ENCODE measurements around the gene TMEM200B. TPM values are rescaled to one million over a fixed set of nuclear protein-coding genes. Genes with fewer than 3 reads are reported as not detected.
"Not testable (repeated sequence)": the region's sequence is repeated elsewhere in the genome, so short reads cannot be mapped to it uniquely, and the experiment has no call there.

TMEM200B gene
- total RNA-seq, 1 donor from 2014 or later: 16.4 TPM

DNA sequence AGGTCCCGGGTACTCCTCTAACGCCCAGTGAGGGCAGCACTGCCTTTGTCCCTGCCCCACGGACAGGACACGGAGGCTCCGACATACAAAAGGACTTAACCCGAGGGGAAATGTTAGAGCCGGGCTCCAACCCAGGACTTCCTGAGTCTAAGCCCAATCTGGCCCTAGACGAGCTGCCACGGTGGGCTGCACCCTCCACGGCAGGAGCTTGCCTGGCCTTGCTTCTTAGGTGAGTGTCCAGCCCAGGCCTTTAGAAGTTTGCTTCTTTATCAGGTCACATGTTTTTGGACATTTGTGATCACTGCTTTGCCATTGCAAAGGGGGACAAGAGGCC, 11.0 kb upstream of the TMEM200B start:
- no peak for DNase-seq (ENCODE audit: low spot score)

GRCh38 chr1:29133861-29134694, 10.4 kb upstream of the TMEM200B start:
- DNase-seq (ENCODE audit: low spot score): no peak

GRCh38 chr1:29131056-29131455, 7.4 kb upstream of the TMEM200B start:
- not testable (repeated sequence) for DNase-seq (ENCODE audit: low spot score)

DNA sequence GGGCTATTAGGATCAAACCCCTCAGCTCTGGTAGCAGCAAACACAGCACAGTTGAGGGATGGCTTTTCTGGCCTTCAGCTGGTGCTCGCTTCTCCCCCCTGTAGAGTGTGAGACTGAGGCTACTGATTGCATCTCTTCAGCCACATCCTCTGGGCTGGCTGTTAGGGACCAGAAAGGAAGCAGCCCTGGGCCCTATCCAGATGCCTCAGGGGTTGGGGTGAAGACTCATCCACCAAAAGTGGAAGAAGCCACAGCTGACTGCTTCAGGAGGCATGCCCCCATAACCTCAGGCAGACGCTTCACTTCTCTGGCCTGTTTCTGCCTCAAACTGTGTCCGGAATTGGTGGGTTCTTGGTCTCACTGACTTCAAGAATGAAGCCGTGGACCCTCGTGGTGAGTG, 6.2 kb upstream of the TMEM200B start:
- no peak for DNase-seq (ENCODE audit: low spot score)

GRCh38 chr1:29128739-29129138, 5.0 kb upstream of the TMEM200B start:
- no peak for DNase-seq (ENCODE audit: low spot score)

DNA sequence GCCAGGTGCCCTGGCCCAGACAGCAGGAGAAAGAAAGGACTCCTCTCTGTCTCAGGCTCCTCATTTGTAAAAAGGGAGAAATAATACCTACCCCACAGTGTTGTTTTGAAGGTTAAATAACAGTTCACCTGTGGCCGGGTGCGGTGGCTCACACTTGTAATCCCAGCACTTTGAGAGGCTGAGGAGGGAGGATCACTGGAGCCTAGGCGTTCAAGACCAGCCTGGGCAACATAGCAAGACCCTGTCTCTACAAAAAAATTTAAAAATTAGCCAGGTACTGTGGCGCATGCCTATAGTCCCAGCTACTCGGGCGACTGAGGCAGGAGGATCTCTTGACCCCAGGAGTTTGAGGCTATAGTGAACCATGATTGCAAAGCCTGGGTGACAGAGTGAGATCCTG, 2.5 kb upstream of the TMEM200B start:
- DNase-seq (ENCODE audit: low spot score): no peak

DNA sequence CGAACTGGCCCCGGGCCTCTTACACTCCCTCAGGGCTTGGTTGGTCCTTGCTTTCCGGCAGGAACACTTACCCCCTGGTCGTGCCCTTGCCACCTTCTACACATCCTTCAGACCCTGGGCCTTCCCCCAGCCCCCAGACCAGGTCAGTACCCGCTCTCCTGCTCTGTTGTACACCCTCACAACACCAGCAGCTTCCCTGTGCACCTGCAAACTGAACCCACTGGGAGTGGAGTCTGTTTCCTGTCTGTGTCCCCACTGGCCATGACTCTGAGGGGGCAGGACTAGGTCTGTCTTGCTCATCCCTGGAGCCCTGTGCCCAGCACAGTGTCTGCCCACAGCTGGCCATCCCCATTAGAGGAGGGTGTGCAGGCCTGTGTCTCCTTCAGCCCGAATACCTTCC, 2.1 kb upstream of the TMEM200B start:
- DNase-seq (ENCODE audit: low spot score): no peak

GRCh38 chr1:29125237-29125641, 1.5 kb upstream of the TMEM200B start:
- no peak for DNase-seq (ENCODE audit: low spot score)

DNA sequence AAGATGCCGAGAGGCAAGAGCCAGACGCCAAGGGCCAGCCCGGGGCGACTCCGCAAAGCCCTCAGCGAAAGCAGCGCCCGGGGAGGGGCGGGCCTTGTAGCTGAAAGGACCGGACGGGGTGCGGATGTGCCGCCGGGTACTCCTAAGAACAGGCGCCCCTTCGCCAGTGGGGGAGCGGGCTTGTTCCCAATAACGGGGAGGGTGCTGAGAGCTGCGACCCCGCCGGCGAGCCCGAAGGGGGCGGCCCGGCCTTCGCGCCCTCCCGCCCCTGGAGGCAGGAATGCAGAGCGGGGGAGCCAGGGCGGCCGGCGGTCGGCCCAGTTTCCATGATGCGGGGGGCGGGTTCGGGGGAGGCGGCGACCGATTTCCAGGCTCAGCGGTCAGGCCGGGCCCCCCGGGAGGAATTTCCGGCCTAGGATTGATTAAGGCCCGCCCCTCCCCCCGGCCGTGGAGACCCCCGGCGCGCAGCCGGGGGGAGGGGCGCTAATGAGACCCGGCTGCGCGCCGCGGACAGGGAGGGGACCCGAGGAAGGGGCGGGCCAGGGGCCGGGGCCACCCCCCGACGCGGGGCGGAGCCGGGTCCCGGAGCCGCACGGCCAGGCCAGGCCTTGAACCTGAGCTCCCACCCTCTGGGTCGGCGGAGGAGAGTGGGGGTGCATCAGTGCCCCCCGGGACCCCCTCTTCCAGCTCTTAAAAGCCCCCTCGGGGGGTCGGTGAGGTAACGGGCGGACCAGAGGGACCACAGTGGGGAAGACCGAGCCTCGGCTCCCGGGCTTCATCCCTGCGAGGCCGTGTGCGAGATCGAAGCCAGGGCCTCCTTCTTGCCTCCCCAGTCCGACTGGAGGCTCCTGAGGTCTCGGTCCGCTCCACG, 898 bp upstream of the TMEM200B start:
- peak; percentile 88 for DNase-seq (ENCODE audit: low spot score)

DNA sequence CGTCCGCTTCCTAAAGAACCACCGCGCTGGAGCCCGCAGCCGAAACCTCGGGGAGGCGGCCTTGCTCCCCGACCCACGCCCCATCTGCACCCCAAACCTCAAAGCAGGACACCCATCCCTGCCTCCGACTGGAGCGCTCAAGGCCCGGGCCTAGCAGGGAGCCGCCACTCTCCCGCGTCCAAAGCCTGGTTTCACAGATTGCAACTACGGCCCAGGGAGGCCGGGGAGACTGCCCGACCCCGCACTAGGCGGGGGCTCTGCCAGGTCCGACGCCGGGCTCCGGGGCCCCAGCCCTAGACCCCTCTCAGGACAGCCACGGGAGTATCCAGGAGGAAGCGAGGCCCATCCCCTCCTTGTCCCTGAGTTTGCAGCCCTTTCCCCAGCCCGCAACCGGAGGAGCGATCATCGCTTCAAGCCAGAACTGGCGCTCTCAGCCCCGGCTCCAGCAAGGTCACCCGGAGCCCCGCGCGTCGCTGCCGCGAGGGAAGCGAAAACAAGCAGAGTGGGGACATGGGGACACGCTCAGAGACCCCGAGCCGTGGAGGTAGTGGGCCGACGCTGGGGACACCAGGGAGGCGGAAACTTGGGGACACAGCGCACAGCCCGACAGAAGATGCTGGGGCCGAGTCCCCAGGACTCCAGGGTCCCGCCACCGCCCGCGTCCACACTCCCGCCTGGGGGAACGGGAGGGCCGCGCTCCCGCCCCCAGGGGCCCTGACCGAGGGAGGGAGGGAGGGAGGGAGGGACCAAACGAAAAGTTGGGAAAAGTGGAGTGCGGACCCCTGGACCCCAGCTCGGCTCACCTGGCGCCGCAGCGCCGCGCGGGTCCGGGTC, 433 bp downstream of the TMEM200B start:
- no peak for DNase-seq (ENCODE audit: low spot score)

- peak; percentile 61 for DNase-seq (ENCODE audit: low spot score)
Measured at GRCh38 chr1:29122682-29123052, 1.0 kb downstream of the TMEM200B start.

DNA sequence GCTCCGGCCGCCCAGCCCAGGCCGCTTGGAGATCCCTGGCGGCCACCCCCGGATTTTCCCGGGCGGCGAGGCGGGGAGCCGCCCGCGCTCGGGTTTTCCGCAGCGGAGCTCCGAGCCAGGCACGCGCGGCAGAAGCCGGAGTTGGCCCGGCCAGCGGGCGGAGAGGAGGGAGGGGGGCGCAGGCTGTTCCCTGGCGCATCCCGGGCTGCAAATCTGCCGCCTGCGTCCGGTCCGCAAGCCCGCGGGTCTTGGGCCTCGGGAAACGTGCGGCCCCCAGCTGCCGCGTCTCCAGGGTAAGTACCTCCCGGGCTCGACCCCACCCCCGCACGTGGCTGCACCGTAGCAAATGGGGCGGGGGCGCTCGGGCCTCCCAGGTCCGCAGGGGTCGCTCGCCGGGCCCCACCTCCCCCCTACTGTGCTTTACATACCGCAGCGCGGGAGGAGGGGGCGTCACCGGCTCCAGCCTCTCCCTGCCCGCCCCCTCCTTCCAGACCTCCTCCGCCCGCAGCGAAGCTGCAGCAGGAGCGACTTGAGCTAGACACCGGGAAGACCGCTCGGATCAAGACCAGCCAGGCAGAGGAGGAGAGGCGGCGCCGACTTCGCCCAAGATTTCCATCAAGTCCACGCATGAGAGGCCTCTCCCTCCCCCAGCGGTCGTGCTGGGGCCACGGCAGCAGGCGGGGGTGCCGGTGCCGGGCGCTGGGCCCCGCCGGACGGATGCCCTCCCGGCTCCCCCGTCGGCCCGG, 1.6 kb downstream of the TMEM200B start:
- DNase-seq (ENCODE audit: low spot score): peak; percentile 63

DNA sequence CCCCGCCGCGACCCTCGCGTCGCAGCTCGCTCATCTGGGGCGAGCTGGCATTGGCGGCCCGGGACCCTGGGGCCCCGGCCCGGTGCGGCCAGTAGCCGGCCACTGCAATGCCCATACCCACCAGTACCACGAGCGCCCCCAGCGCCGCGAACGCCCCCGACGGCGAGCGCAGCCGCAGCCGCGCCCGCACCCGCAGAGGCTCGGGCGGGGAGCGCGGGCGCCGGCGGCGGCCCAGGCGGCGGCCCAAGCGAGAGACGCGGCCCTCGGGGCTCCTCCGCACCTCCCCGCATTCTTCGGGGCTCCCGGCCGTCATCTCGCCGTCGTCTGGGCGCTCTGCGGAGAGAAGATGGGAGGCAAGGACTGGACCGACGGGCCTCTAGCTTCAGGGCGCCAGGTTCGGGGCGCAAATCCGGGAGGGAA, 2.2 kb downstream of the TMEM200B start:
- no peak for DNase-seq (ENCODE audit: low spot score)

DNA sequence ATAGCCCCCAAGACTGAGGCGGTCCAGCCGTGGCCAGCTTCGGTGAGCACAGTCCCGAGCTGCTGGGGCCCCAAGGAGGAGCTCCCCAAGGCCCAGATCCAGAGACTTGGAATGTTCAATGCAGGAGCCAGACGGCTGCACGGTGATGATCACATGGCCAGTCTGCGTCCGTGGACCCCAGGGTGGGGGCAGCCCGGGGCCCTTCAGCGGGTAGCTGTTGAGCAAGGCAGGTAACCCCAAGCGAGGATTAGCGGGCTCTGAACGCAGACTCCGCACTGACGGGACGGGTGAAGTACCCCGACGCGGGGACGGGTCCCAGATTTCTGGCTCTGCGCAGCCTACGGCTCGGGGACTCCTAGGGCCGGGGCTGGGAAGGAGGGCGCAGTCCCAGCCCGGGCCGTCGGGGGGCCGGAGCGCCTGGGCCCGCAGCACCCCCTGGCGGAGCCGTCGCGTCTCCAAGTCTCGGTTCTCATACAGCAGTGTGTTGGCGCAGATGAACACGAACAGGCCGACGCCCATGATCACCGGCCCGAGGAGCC, 2.7 kb downstream of the TMEM200B start:
- DNase-seq (ENCODE audit: low spot score): peak; percentile 64

GRCh38 chr1:29120367-29120766, 3.3 kb downstream of the TMEM200B start:
- no peak for DNase-seq (ENCODE audit: low spot score)

GRCh38 chr1:29119121-29119929, 4.4 kb downstream of the TMEM200B start:
- no peak for DNase-seq (ENCODE audit: low spot score)

GRCh38 chr1:29117381-29117780, 6.3 kb downstream of the TMEM200B start:
- DNase-seq (ENCODE audit: low spot score): no peak

- no peak for DNase-seq (ENCODE audit: low spot score)
Measured at GRCh38 chr1:29114654-29115053, 9.0 kb downstream of the TMEM200B start.

DNA sequence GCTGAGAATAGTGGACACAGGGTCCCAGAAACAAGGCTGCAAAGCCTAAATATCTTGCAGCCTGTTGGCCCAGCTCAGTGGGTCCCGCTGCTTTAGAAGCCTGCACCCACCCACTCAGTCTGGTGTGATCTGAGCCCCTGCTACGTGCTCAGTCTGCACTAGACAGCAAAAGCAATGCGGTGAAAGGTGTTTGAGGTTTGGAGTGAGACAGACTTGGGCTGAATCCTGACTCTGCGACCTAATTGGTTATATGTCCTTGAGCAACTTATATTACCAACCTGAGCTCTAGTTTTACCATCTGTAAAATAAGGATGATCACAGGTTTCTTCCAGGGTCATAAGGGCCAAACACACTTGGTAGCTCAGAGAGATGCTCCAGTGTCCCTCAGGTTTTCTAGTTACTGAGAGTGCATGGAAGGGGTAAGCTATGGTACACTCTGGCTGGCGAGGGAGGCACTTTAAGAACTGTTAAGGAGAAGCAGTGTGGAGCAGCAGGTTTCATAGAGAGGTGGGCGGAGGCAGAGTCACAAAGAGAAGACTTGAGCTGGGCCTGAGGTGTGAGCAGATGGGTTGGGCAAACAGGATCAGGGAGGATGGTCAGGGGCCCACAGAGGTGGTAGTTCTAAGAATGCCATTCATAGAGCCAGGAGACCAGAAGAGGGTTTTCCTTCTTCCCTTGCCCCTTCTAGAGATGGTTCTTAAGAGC, 10.1 kb downstream of the TMEM200B start:
- DNase-seq (ENCODE audit: low spot score): no peak

Measured in ureter (tissue), 1 donor.